Left ventricle myocardium superior (tissue), 1 donor: ENCODE measurements around the gene CPN1. TPM values are rescaled to one million over a fixed set of nuclear protein-coding genes. Genes with fewer than 3 reads are reported as not detected.
A peak's percentile ranks its signal among the peaks of the same experiment; 100 is the strongest.

Source experiments
- ATAC-seq: fragments of 200-7000 bp; cut with Tn5 transposase; one replicate; pipeline ENCODE4 v1.9.1; 2020; ENCODE audit warnings: mild to moderate bottlenecking, moderate library complexity
- DNase-seq: peaks from one replicate; pipeline ENCODE4 v3.0.0-alpha.2; 2020
- intact Hi-C: fragments of 100-400 bp; cut with micrococcal nuclease; formaldehyde crosslinking; loops from one replicate; pipeline ENCODE4 v1.11.0; 2022
- total RNA-seq: library from RNA; stranded (reverse); fragmentation: NEBNext Ultra II Directional; extraction: Animal tissue kit (Norgen Biotek cat#: 25700); gene quantifications from one replicate; pipeline ENCODE4 v1.2.1, GENCODE V29; 2021
- donor health status: DM: no; HTN: yes; CAD: no; lungs with severe emphysema.

CPN1 gene
- total RNA-seq, 1 donor from 2014 or later = not detected

DNA sequence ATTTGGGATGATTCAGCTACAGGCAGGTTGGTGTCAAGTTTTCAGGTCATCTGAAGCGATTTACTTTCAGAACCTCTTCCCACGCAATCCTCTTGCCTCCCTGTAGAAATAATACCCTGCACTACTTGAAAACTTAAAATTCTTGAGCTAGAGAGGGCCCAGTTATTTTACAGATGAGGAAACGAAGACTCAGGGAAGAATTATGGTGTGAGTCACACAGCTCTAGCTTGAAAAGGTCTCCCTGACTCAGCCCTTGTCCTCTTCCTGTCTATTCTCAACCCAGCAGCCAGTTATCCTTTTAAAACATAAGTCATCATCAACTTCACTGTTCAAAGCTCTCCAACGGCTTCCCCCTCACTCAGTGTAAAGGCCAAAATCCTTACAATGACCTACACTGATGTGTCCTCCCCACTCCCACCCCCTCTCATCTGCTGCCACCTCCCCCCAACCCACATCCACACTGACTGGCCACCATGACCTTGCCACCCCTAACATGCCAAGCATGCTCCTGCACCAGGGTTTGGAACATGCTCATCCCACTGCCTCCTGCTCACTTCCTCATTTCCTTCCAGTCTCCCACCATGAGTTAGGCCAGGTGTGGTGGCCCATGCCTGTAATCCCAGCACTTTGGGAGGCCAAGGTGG lies 75.3 kb downstream of the CPN1 start:
- DNase-seq (no peak), ATAC-seq (no peak)
- intact Hi-C loops = no loop called here

DNA sequence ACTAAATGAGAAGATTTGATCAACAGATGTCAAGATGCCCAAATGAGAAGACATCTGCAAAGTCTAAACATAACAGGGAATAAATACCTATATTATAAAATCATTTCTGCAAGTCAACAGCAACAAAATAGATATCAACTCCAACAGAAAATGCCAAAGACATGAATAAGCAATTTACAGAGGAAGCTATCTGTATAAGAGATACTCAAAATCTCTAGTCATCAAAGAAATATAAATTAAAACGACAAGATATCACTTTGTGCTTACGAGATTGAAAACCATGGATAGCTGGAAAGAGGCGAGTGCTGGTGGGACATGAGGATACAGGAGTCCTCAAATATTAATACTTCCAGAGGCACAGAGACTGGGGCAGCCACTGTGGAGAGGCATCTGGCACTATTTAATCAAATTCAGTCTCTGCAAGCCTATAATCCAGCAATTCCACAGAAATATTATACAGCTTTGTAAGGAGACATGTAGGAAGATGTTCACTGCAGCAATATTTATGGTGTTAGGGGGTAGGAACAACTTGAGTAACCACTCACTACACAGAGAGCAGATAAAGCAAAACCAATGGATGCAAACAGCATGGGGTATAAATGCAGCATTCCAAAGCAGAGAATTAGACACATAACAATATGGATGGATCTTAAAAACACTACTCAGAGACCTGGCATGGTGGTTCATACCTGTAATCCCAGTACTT lies 76.7 kb downstream of the CPN1 start:
- ATAC-seq = no peak
- DNase-seq = no peak
- intact Hi-C loops = no loop called here

DNA sequence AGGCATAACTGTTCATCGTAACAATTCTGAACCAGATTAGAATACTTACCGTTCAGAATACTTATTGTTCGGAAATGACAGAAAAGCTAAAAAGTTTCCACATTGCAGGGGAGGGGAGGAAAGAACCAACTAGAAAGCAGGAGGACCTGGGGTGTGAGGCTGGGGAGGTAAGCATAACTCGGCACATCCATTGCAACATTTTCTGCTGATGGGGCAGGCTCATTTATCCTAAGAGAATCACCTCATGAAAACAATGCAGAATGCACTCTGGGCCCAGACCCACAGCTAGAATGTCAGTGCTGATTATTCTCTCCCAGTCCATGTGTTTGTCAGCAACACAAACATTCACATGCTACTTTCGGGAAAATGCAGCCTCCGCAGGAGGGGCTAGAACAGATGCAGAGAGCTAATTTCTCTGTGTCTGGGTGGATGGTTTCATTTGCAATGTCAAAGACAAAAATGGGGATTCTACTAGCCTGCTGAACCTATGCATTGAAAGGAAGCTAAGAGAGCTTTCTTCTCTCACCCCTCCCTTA lies 81.5 kb downstream of the CPN1 start:
- intact Hi-C loops = no loop called here
- DNase-seq (no peak), ATAC-seq (no peak)

DNA sequence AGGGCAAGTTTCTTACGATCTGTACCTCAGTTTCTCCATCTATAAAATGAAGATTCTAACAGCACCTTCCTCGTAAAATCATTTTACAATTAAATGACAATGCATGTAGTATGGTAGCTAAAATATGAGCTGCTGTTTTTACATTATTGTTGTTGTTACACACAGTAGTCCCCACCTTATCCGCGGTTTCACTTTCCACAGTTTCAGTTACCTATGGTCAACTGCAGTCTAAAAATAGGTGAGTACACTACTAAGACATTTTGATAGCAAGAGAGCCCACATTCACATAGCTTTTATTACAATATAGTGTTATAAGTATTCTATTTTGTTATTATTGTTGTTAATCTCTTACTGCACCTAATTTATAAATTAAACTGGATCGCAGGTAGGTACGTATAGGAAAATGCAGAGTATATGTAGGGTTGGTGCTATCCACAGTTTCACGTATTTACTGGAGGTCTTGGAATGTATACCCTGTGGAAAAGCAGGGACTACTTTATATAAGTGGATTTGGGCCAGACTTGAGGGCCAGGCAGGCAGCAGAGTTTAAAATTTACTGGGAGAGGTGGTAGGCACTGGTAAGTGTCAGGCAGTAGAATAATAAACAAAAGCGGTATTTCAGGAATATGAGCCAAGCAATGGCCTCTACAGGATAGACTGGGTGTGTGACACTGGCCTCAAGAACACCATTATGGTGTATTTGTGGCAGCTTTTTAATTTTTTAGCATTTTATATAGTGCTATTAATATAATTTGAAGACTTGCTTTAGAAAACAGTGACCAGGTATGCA lies 82.2 kb downstream of the CPN1 start:
- intact Hi-C loops = no loop called here
- ATAC-seq (peak; percentile 58), DNase-seq (no peak)

DNA sequence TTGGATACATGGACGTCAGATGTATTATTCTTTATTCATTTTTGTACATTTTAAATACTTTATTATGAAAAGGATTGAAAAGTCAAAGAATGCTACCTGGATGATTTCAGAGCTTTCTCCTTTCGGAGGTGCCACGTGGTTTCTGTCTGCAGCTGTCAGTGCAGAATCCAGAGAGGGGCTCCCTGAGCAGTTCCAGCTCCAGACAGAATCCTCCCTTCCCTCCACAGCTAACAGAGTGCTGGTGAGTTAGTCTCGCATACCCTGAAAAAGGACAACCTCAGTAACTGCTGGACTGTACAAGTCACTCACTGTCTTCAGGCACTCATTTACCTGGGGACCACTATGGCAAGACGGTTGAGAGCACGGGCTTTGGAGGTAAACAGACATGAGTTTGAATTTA lies 82.8 kb downstream of the CPN1 start:
- no peak for DNase-seq
- intact Hi-C loops = no loop called here
- peak; percentile 16 for ATAC-seq

DNA sequence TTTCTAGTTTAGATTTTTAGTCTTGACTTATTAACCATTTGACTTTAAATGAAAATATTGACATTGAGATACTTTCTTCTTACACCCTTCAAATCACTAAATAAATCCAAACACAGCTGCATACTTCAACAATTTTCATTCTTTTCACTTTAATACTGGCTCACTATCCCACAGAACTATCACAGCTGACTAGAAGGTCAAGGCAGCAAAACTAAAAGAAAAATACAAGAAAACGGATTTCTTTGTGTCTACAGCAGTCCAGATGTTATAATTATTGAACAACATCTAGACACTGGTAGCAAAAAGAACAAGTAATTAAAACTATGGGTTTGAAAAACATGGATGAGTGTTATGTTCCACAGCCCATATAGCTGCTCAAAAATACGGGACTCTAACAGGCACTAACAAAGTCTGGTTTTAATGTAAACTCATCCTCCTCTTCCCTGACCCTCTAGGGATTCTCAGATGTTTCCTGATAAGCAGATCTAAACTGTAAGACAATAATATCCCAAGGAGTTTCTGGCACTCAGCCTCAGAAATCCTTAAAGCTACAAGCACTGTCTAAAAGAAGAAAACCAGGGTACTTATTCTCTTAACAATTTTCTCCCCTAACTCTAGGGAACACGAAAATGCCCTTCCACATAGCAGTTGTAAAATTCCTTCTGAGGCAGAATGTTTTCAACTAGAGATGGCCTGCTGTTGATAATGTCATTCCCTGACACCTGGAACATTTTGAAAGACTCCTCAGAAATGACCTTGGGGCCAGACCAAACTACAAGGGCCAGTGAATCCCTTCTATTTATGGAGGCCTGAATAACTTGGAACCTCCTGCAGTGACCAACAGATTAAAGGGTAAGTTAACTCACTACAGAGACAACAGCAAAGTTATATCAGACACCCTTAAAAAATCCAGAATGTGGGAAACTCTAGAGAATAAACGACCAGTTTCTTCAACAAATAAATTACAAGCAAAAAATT lies 84.7 kb downstream of the CPN1 start:
- ATAC-seq (peak; percentile 55), DNase-seq (no peak)
- intact Hi-C loops = no loop called here

DNA sequence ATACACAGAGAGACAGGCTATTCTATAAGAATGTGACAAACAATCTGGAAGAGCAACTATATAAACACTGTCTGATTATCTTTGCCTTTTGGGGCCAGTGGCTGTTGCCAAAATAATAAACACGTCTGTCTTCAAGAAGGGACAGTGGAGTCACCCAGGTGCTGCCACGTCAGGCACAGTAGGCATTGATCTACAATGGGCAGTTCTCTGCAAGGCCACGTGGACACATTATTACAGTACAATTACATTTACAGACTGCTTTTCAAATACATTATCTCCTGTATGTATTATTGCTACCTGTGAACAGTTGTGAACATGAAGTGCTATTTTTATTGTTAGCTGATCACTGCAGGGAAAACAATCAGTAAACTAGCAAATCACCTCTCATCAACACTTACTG lies 86.0 kb downstream of the CPN1 start:
- intact Hi-C loops = no loop called here
- ATAC-seq (no peak), DNase-seq (no peak)

GRCh38 chr10:99995269-99995668 lies 86.4 kb downstream of the CPN1 start:
- intact Hi-C loops = no loop called here

DNA sequence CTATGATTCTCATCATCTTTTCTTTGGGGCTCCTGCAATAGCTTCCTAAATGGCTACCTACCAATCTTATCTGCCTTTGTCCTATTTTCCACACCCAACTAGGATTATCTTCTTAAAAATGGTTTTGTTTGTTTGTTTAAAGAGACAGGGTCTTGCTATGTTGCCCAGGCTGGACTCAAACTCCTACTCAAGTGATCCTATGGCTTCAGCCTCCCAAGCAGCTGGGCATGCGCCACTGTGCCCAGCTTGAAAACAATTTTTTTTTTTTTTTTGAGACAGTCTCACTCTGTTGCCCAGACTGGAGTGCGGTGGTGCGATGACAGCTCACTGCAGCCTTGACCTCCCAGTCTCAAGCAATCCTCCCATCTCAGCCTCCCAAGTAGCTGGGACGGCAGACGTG lies 86.9 kb downstream of the CPN1 start:
- ATAC-seq = no peak
- no peak for DNase-seq
- intact Hi-C loops = no loop called here

More at GRCh38 chr10:99995269-99995668, 86.4 kb downstream of the CPN1 start:
- ATAC-seq = no peak
- no peak for DNase-seq

GRCh38 chr10:99993701-99994689 lies 87.7 kb downstream of the CPN1 start:
- intact Hi-C loops = no loop called here
- DNase-seq (peak; percentile 43), ATAC-seq (peak; percentile 65)

Other genes starting within 250 kb of the CPN1 start
- 5.5 TPM for gene DNMBP, start 71.9 kb downstream of the CPN1 start, total RNA-seq
- 7.8 TPM for gene ERLIN1, start 104.2 kb upstream of the CPN1 start, total RNA-seq
- 10.3 TPM for gene CHUK, start 147.7 kb upstream of the CPN1 start, total RNA-seq
- 13.0 TPM for gene CWF19L1, start 185.8 kb upstream of the CPN1 start, total RNA-seq
- gene BLOC1S2, start 204.8 kb upstream of the CPN1 start, total RNA-seq = 18.2 TPM
- not detected for gene PKD2L1, start 248.4 kb upstream of the CPN1 start, total RNA-seq